ENCODE results near the gene PRKAR2A.

DNA sequence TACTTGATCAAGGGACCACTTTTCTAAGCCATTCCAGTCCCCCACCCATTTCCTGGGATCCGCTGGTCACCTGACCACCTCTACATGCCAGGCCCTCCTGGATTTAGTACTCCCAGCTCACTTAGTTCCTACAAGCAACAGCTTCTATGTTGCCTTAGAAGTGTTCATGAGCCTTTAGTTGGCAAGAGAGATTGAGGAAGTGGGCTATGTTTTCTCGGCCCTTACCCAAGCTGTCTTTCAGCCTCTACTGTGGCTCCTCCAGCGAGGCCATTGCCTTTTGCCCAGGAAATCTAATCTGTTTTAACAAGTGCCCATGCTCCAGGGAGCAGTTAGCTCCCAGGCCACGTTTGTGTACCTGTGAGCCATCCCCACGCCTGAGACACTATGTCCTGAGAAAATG is 4.5 kb upstream of the PRKAR2A start:
- TF ChIP-seq REST (IDR thresholded peaks at IDR 0.05; ENCODE audit: low read depth, low read length) (no peak), TCF12 (IDR thresholded peaks at IDR 0.05) (no peak), POLR2AphosphoS5 (IDR thresholded peaks at IDR 0.05; ENCODE audit: low read depth, low read length) (no peak), TEAD4 (IDR thresholded peaks at IDR 0.05; ENCODE audit: borderline replicate concordance, insufficient read depth) (no peak), EZH2phosphoT487 (IDR thresholded peaks at IDR 0.05; ENCODE audit: borderline replicate concordance, low read depth) (no peak), EP300 (IDR thresholded peaks at IDR 0.05; ENCODE audit: borderline replicate concordance in 1 of 2, low read depth in 1 of 2, low read length in 1 of 2) (no peak), ZBTB33 (IDR thresholded peaks at IDR 0.05; ENCODE audit: borderline replicate concordance, low read depth) (no peak), FOSL2 (IDR thresholded peaks at IDR 0.05; ENCODE audit: borderline replicate concordance, low read depth) (no peak), RFX5 (IDR thresholded peaks at IDR 0.05; ENCODE audit: low read length) (no peak), ELF1 (IDR thresholded peaks at IDR 0.05) (no peak), MXI1 (IDR thresholded peaks at IDR 0.05; ENCODE audit: low read depth, low read length) (no peak), MEF2A (IDR thresholded peaks at IDR 0.05; ENCODE audit: borderline replicate concordance, low read depth) (no peak), RXRA (IDR thresholded peaks at IDR 0.05; ENCODE audit: borderline replicate concordance, low read depth) (no peak)
- TF ChIP-seq, protein P1, sequence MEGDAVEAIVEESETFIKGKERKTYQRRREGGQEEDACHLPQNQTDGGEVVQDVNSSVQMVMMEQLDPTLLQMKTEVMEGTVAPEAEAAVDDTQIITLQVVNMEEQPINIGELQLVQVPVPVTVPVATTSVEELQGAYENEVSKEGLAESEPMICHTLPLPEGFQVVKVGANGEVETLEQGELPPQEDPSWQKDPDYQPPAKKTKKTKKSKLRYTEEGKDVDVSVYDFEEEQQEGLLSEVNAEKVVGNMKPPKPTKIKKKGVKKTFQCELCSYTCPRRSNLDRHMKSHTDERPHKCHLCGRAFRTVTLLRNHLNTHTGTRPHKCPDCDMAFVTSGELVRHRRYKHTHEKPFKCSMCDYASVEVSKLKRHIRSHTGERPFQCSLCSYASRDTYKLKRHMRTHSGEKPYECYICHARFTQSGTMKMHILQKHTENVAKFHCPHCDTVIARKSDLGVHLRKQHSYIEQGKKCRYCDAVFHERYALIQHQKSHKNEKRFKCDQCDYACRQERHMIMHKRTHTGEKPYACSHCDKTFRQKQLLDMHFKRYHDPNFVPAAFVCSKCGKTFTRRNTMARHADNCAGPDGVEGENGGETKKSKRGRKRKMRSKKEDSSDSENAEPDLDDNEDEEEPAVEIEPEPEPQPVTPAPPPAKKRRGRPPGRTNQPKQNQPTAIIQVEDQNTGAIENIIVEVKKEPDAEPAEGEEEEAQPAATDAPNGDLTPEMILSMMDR (IDR thresholded peaks at IDR 0.05): no peak
